Measurements from ENCODE around the gene DYRK3. TPM values are rescaled to one million over a fixed set of nuclear protein-coding genes. Genes with fewer than 3 reads are reported as not detected.
A peak's percentile ranks its signal among the peaks of the same experiment; 100 is the strongest.

Gene DYRK3
- total and polyA plus RNA-seq, 9 of the 15 experiments (the other 6 are each of a cell fraction or from before 2014, with no cell fraction given): 4.5 to 33.7 (median 25.7) TPM

DNA sequence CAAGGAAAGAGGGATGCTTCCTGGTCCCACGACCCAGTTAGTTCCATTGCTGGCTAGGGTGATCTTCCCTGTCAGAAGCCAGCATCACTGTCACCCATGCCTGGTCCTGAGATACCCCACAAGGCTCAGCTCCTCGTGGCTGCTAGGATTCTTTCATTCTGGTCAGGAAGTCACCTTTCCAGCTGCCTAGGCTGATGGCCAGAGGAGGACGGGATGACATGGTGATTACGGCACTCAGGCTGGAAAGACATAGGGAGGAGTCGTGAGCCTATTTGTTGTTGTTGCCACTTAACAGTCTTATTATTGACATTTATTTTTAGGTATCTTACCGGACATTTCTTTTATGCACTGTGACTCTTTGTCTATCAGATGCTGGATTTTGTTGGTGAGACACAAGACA is 29.4 kb downstream of the DYRK3 start:
- no peak overlapping the region; a peak in 1 of 4 replicates for H3K9ac ChIP-seq (ENCODE audit: insufficient read depth in 1 of 2, low read depth in 2 of 2, low read length in 2 of 2)
- no peak for FAIRE-seq
- no peak for ATAC-seq
- peak overlapping the region; percentile 80; the same call in 1 of the 2 replicates for H3K4me2 ChIP-seq (ENCODE audit: insufficient read depth, low read length)
- no peaks in the 10 kb centered on the region for H3K36me3 ChIP-seq (ENCODE audit: control insufficient read depth, insufficient read depth, low read length)
- peak overlapping the region; percentile 87 for H2AFZ ChIP-seq (ENCODE audit: low read depth, low read length)
- no peaks in the 10 kb centered on the region for H3K9me3 ChIP-seq (replicated peaks; ENCODE audit: control insufficient read depth, insufficient read depth, low read depth, low read length)
- H3K27me3 ChIP-seq (ENCODE audit: control insufficient read depth in 2 of 2, insufficient read depth in 2 of 2, low read length in 2 of 2): no peaks in the 10 kb centered on the region
- peak in 1 of 4 experiments; percentile 16 for DNase-seq (ENCODE audit: extremely low read depth in 1 of 4, low spot score in 3 of 4)
- H3K79me2 ChIP-seq (ENCODE audit: control insufficient read depth, insufficient read depth, low read length): no peaks in the 10 kb centered on the region
- H3K27ac ChIP-seq (ENCODE audit: extremely low read depth, low read depth, low read length): no peak overlapping the region; the same call in 2 of the 3 replicates
- ChIA-PET CTCF (ENCODE audit: low intra/inter-chr PET ratio) (interaction anchor here (0.5 to 4.5 kb wide), 8 partner anchors 30 to 571 kb away, joined by 3 to 63 read pairs (median 9); partner anchors contain the start of gene DYRK3), POLR2A (interaction anchor here (1.0 to 7.4 kb wide), 5 partner anchors 9 to 52 kb away, joined by 3 to 59 read pairs (median 19); partner anchors contain the start of genes DYRK3 and EIF2D)
- H3K4me3 ChIP-seq: no peak overlapping the region
- in situ Hi-C loops (cut with MboI) (no loop called here), intact Hi-C loops (cut with micrococcal nuclease) (loop anchor here (1.0 to 5.0 kb wide), 4 partner anchors 30 to 172 kb away; no protein-coding TSS in a partner anchor)
- 47% methylated on average over 6 of the region's 6 CpGs for WGBS (ENCODE audit: insufficient coverage, low coverage, missing lambda C conversion rate)
- TF ChIP-seq SUPT5H (IDR thresholded peaks at IDR 0.05) (no peak), MAZ (CRISPR knock-in tag; conservative IDR thresholded peaks at IDR 0.05 in 1 of 2, IDR thresholded peaks at IDR 0.05 in 1 of 2) (no peak), NR2C2 (CRISPR knock-in tag; IDR thresholded peaks at IDR 0.05) (0 out of 2 replicates have a peak, but pooled peaks have one; percentile 34), NR2C2 (tag; IDR thresholded peaks at IDR 0.05) (no peak)
- TF ChIP-seq, protein P1, sequence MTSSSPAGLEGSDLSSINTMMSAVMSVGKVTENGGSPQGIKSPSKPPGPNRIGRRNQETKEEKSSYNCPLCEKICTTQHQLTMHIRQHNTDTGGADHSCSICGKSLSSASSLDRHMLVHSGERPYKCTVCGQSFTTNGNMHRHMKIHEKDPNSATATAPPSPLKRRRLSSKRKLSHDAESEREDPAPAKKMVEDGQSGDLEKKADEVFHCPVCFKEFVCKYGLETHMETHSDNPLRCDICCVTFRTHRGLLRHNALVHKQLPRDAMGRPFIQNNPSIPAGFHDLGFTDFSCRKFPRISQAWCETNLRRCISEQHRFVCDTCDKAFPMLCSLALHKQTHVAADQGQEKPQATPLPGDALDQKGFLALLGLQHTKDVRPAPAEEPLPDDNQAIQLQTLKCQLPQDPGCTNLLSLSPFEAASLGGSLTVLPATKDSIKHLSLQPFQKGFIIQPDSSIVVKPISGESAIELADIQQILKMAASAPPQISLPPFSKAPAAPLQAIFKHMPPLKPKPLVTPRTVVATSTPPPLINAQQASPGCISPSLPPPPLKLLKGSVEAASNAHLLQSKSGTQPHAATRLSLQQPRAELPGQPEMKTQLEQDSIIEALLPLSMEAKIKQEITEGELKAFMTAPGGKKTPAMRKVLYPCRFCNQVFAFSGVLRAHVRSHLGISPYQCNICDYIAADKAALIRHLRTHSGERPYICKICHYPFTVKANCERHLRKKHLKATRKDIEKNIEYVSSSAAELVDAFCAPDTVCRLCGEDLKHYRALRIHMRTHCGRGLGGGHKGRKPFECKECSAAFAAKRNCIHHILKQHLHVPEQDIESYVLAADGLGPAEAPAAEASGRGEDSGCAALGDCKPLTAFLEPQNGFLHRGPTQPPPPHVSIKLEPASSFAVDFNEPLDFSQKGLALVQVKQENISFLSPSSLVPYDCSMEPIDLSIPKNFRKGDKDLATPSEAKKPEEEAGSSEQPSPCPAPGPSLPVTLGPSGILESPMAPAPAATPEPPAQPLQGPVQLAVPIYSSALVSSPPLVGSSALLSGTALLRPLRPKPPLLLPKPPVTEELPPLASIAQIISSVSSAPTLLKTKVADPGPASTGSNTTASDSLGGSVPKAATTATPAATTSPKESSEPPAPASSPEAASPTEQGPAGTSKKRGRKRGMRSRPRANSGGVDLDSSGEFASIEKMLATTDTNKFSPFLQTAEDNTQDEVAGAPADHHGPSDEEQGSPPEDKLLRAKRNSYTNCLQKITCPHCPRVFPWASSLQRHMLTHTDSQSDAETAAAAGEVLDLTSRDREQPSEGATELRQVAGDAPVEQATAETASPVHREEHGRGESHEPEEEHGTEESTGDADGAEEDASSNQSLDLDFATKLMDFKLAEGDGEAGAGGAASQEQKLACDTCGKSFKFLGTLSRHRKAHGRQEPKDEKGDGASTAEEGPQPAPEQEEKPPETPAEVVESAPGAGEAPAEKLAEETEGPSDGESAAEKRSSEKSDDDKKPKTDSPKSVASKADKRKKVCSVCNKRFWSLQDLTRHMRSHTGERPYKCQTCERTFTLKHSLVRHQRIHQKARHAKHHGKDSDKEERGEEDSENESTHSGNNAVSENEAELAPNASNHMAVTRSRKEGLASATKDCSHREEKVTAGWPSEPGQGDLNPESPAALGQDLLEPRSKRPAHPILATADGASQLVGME (CRISPR knock-in tag; IDR thresholded peaks at IDR 0.05): no peak
- no peaks in the 10 kb centered on the region for H4K20me1 ChIP-seq (replicated peaks; ENCODE audit: control insufficient read depth, insufficient read depth, low read length)
- no peaks in the 10 kb centered on the region for H3K9me1 ChIP-seq (ENCODE audit: control insufficient read depth, insufficient read depth, low read length)
- peaks cover 27 to 49% of the 10 kb centered on the region in 2 experiments for H3K4me1 ChIP-seq (replicated peaks in 1 of 2; ENCODE audit: control insufficient read depth in 2 of 2, insufficient read depth in 2 of 2, low read length in 2 of 2)
- no TSS peak for BruUV-seq (replicated peaks)
